Nephron progenitor cell (in vitro differentiated cells): ENCODE data around the gene UCKL1.
A peak's percentile ranks its signal among the peaks of the same experiment; 100 is the strongest.

Experiments used
- DNase-seq: peaks from one replicate; pipeline ENCODE4 v3.0.0; 2021
- H3K27ac Mint-ChIP-seq: 2 replicates; pipeline ENCODE4 v1.8.0; 2021; ENCODE audit warnings: mild to moderate bottlenecking, moderate library complexity, mixed read lengths
- H3K27me3 Mint-ChIP-seq: 2 replicates; pipeline ENCODE4 v1.8.0; 2021; ENCODE audit warnings: mild to moderate bottlenecking, low read depth, mixed read lengths; ENCODE audit not compliant: poor library complexity
- H3K36me3 Mint-ChIP-seq: 2 replicates; pipeline ENCODE4 v1.8.0; 2021; ENCODE audit warnings: low read depth, mixed read lengths
- H3K4me1 Mint-ChIP-seq: 2 replicates; pipeline ENCODE4 v1.8.0; 2021; ENCODE audit warnings: mixed read lengths
- H3K4me3 Mint-ChIP-seq: 2 replicates; pipeline ENCODE4 v1.8.0; 2021; ENCODE audit warnings: mild to moderate bottlenecking, moderate library complexity, mixed read lengths
- H3K9me3 Mint-ChIP-seq: 2 replicates; pipeline ENCODE4 v1.8.0; 2021; ENCODE audit warnings: mild to moderate bottlenecking, moderate library complexity, mixed read lengths
- CTCF ChIP-seq: fragments of 200-600 bp; sonication (generic); IDR thresholded peaks from 2 replicates; pipeline ENCODE4 v1.5.0; 2021; ENCODE audit warnings: antibody characterized with exemption

UCKL1 gene

GRCh38 chr20:63915471-63915870, 40.7 kb downstream of the UCKL1 start:
- Mint-ChIP-seq H3K4me3 (no peak overlapping the region), H3K9me3 (peaks cover 27% of the 10 kb centered on the region), H3K27ac (no peak overlapping the region), H3K4me1 (peaks cover 31% of the 10 kb centered on the region), H3K36me3 (peaks cover 44% of the 10 kb centered on the region), H3K27me3 (peaks cover 6% of the 10 kb centered on the region)
- no peak for TF ChIP-seq CTCF
- no peak for DNase-seq

GRCh38 chr20:63913768-63914167, 42.4 kb downstream of the UCKL1 start:
- Mint-ChIP-seq H3K27ac (no peak overlapping the region), H3K9me3 (peaks cover 27% of the 10 kb centered on the region), H3K4me1 (peaks cover 38% of the 10 kb centered on the region), H3K36me3 (peaks cover 45% of the 10 kb centered on the region), H3K4me3 (no peak overlapping the region), H3K27me3 (peaks cover 6% of the 10 kb centered on the region)
- no peak for DNase-seq
- no peak for TF ChIP-seq CTCF

GRCh38 chr20:63911176-63911575, 45.0 kb downstream of the UCKL1 start:
- no peak for TF ChIP-seq CTCF
- peak overlapping the region; percentile 28 for H3K4me3 Mint-ChIP-seq
- H3K36me3 Mint-ChIP-seq: peaks cover 31% of the 10 kb centered on the region
- peaks cover 47% of the 10 kb centered on the region for H3K4me1 Mint-ChIP-seq
- H3K27ac Mint-ChIP-seq: peak overlapping the region; percentile 55
- DNase-seq: no peak
- peaks cover 6% of the 10 kb centered on the region for H3K27me3 Mint-ChIP-seq
- peaks cover 15% of the 10 kb centered on the region for H3K9me3 Mint-ChIP-seq

GRCh38 chr20:63908008-63908682, 48.1 kb downstream of the UCKL1 start:
- no peak for TF ChIP-seq CTCF
- H3K27me3 Mint-ChIP-seq: no peaks in the 10 kb centered on the region
- H3K4me3 Mint-ChIP-seq: no peak overlapping the region
- peaks cover 44% of the 10 kb centered on the region for H3K4me1 Mint-ChIP-seq
- DNase-seq: no peak
- peaks cover 13% of the 10 kb centered on the region for H3K36me3 Mint-ChIP-seq
- no peak overlapping the region for H3K27ac Mint-ChIP-seq
- no peaks in the 10 kb centered on the region for H3K9me3 Mint-ChIP-seq

- peak overlapping the region; percentile 42 for H3K27ac Mint-ChIP-seq
- peaks cover 13% of the 10 kb centered on the region for H3K36me3 Mint-ChIP-seq
- no peak for TF ChIP-seq CTCF
- no peaks in the 10 kb centered on the region for H3K9me3 Mint-ChIP-seq
- peaks cover 18% of the 10 kb centered on the region for H3K4me1 Mint-ChIP-seq
- no peaks in the 10 kb centered on the region for H3K27me3 Mint-ChIP-seq
- no peak for DNase-seq
- no peak overlapping the region for H3K4me3 Mint-ChIP-seq
Measured at GRCh38 chr20:63903796-63904561, 52.2 kb downstream of the UCKL1 start.
